OCI-LY1 (cell line): ENCODE data around the gene VDR.

Source experiments
- EZH2 ChIP-seq: fragments of 200-600 bp; sonication (generic), shearing (Covaris generic); IDR thresholded peaks from 2 replicates; pipeline ENCODE4 v1.8.0; 2017; ENCODE audit warnings: borderline replicate concordance, mixed run types, mild to moderate bottlenecking, antibody characterized with exemption, low read length, moderate library complexity, mixed read lengths
- TF ChIP-seq, protein P1 (sequence below): fragments of 200-600 bp; sonication (generic), shearing (Covaris generic); IDR thresholded peaks from 2 replicates; pipeline ENCODE4 v1.5.1; 2017; ENCODE audit warnings: mild to moderate bottlenecking, antibody characterized with exemption, low read length, moderate library complexity, mixed read lengths

DNA sequence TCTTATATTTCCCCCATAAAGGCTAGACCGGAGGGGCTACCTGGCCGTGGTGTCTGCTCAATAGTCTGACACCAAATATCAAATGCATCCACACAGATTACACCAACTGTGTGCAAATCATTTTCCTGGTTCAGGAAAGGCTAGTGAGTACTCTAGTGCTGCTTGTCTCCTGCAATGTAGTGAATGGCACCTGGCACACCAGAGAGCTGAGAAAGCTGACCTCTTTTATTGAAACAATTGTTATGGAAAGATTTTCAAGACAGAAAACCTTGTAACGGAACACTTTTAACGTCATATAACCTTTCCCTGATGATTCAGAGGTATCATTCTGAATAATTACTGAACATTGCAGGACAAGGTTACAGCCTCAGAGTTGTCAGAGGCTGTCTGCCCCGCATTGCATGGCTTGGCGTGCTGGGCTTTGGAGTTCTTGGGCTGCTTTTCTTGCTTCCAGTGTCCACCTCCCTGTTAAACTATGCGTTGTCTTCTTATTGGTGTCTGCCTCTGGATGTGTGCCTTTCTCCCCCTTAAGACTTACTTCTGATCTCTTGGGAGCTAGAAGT lies 44.4 kb downstream of the VDR start:
- TF ChIP-seq, protein P1, sequence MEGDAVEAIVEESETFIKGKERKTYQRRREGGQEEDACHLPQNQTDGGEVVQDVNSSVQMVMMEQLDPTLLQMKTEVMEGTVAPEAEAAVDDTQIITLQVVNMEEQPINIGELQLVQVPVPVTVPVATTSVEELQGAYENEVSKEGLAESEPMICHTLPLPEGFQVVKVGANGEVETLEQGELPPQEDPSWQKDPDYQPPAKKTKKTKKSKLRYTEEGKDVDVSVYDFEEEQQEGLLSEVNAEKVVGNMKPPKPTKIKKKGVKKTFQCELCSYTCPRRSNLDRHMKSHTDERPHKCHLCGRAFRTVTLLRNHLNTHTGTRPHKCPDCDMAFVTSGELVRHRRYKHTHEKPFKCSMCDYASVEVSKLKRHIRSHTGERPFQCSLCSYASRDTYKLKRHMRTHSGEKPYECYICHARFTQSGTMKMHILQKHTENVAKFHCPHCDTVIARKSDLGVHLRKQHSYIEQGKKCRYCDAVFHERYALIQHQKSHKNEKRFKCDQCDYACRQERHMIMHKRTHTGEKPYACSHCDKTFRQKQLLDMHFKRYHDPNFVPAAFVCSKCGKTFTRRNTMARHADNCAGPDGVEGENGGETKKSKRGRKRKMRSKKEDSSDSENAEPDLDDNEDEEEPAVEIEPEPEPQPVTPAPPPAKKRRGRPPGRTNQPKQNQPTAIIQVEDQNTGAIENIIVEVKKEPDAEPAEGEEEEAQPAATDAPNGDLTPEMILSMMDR, result no peak
- no peak for TF ChIP-seq EZH2
